NCI-H748 (cell line): ENCODE results near the gene SLC30A3.

ENCODE experiments used
- DNase-seq: peaks from one replicate; lab custom pipeline; 2025; ENCODE audit not compliant: unreplicated experiment; lab: John Stamatoyannopoulos, UW

Gene SLC30A3

DNA sequence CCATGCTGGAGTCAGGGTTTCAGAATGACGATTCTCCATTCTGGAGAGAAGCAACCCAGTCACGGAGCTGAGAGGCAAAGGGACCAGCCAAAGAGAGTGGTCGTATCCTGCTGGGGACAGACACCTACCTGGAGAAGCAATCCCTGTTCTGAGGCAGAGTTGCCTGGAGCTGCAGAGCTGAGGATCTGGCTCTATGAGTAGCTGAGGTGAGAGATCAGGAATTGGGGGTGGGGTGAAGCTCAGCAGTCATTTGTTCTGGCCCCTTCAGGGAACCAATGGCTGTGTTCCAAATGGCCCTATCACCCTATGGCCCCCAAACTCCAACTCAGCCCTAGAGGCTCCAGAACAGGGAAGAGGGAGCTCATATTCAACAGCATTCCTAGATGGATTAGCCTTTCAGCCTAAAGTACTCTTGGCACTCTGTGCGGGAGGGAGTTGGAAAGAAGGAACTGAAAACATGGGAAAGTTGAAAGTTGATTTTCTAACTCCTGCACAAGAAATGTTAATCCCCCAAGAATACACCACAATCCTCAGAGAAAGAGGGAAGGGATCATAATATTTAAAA is 54.3 kb downstream of the SLC30A3 start:
- no peak for DNase-seq

DNA sequence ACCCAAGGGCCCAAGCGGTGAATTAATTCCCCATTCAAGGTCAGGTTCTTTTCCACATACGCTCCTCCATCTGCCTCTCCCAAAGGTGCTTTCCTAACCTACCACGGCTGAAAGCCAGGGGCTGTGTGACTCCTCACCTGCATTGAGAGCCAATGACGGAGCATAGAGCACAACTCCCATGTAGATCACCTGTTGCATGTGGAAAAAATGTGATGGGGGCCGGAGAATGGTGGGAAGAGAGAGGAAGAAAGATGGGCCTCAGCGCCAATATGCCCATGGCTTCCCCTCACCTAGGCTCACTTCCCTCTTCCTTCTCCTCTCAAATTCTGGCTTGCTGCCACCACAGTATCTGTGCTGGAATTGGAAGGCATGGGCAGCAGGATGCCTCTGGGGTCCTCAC is 56.5 kb downstream of the SLC30A3 start:
- DNase-seq = no peak

DNA sequence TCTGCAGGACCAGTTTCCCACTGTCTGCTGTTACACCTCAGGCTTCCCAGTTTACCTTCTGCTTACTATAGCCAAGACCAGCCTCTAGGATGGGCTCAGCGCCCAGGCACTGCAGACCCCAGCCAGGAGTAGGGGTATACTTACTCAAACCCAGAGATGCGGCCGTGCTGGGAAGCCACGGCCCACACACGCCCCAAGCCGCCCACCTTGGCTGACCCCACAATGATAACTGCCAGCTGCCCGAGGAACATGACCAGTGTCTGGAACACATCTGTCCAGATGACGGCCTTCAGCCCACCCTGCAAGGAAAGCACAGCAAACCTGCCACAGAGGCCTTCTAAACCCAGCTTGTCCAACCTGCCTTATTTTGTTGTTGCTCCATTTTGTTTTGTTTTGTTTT is 57.6 kb downstream of the SLC30A3 start:
- DNase-seq = no peak

DNA sequence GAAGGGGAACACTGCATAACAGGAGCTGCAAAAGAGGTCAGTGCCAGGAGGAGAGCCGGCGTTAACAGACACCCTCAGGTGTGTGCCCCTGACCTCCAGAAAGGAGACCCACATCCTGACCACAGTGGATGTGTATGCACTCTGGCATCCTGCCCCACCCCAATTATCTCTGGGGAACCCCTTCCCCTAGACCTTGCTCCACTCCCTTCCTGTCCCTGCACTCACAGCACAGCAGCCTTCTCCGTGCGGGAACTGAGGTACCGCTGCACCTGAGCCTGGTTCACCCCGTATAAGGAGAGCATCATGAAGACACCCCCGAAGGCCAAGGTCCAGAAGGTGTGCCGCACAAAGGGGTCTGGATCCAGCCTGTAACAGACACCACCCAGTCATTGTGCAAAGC is 58.3 kb downstream of the SLC30A3 start:
- DNase-seq = no peak

DNA sequence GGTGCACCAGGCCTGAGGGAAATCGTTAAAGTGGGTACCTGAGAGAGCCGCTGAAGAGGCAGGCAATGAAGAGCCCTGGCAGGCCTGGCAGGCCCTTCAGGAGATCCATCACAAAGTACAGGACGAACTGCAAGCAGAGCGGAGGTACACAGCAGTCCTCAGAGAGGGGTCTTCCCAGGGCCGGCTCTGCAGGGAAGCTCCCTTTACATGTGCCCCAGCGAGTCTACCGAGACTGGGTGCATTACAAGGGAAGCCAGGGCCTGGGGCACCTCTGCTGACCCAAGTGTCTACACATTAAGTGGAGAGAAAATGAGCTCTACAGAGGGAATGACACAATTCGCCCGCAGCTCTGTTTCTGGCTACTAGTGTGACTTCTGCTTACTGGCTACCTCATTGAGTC is 59.1 kb downstream of the SLC30A3 start:
- DNase-seq = no peak
